ENCODE measurements around the gene CD300LD.

CD300LD gene

DNA sequence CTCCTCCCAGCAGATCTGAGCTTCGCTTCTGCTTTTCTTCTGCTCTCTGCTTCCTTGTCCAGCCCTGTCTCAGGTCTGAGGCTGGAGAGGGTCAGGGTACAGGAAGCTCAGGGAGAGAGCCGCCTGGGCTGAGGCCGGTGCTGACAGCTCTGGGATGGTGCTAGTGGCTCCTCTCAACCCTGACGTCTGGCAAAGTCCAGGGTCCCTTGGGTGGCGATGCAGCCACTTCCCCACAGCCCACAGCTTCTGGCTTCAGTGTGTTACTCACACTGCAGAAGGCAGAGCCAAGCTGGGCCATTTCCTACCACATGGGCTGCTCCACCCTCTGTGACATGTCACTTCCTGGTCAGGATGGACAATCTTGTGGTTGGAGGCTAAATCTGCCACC, 46.2 kb downstream of the CD300LD start, which contains the start of gene CD300C:
TSS of gene CD300C (minus strand) at position 273 of the 388 bp plus-strand sequence. CDS start 333 bp downstream, outside the sequence.
- H3K27ac Mint-ChIP-seq, result no peak within 1 kb of the TSS
- H3K4me1 Mint-ChIP-seq, result no peaks in the 10 kb centered on the region

GRCh38 chr17:74544991-74545842, 46.9 kb downstream of the CD300LD start:
- no peak overlapping the region for H3K4me3 Mint-ChIP-seq
- no peaks in the 10 kb centered on the region for H3K36me3 Mint-ChIP-seq
- H3K4me1 Mint-ChIP-seq, result no peaks in the 10 kb centered on the region
- H3K27ac Mint-ChIP-seq, result no peak overlapping the region
- no peaks in the 10 kb centered on the region for H3K9me3 Mint-ChIP-seq
- H3K27me3 Mint-ChIP-seq, result peaks cover under 1% of the 10 kb centered on the region

More for the DNA sequence above, 46.2 kb downstream of the CD300LD start, which contains the start of gene CD300C:
- no peaks in the 10 kb centered on the region for H3K9me3 Mint-ChIP-seq
- no peak within 1 kb of the TSS for H3K4me3 Mint-ChIP-seq
- H3K27me3 Mint-ChIP-seq, result no peaks in the 10 kb centered on the region
- H3K36me3 Mint-ChIP-seq, result no peaks in the 10 kb centered on the region

GRCh38 chr17:74543891-74544760, 48.0 kb downstream of the CD300LD start:
- no peak overlapping the region for H3K4me3 Mint-ChIP-seq
- no peaks in the 10 kb centered on the region for H3K36me3 Mint-ChIP-seq
- no peaks in the 10 kb centered on the region for H3K9me3 Mint-ChIP-seq
- H3K27me3 Mint-ChIP-seq, result peaks cover 3% of the 10 kb centered on the region
- no peak overlapping the region for H3K27ac Mint-ChIP-seq
- no peaks in the 10 kb centered on the region for H3K4me1 Mint-ChIP-seq

- Mint-ChIP-seq H3K9me3 (no peaks in the 10 kb centered on the region), H3K4me1 (no peaks in the 10 kb centered on the region), H3K36me3 (no peaks in the 10 kb centered on the region), H3K27ac (no peak overlapping the region), H3K4me3 (no peak overlapping the region), H3K27me3 (peaks cover 3% of the 10 kb centered on the region)
Measured at GRCh38 chr17:74543406-74543805, 48.7 kb downstream of the CD300LD start.

- Mint-ChIP-seq H3K4me3 (no peak overlapping the region), H3K27me3 (peaks cover 3% of the 10 kb centered on the region), H3K4me1 (no peaks in the 10 kb centered on the region), H3K27ac (no peak overlapping the region), H3K9me3 (no peaks in the 10 kb centered on the region), H3K36me3 (no peaks in the 10 kb centered on the region)
Measured at GRCh38 chr17:74542727-74543383, 49.2 kb downstream of the CD300LD start.

GRCh38 chr17:74542166-74542565, 49.9 kb downstream of the CD300LD start:
- H3K9me3 Mint-ChIP-seq, result no peaks in the 10 kb centered on the region
- no peaks in the 10 kb centered on the region for H3K4me1 Mint-ChIP-seq
- no peak overlapping the region for H3K4me3 Mint-ChIP-seq
- H3K36me3 Mint-ChIP-seq, result no peaks in the 10 kb centered on the region
- H3K27me3 Mint-ChIP-seq, result peaks cover 3% of the 10 kb centered on the region
- no peak overlapping the region for H3K27ac Mint-ChIP-seq

- H3K36me3 Mint-ChIP-seq, result no peaks in the 10 kb centered on the region
- no peaks in the 10 kb centered on the region for H3K4me1 Mint-ChIP-seq
- H3K9me3 Mint-ChIP-seq, result no peaks in the 10 kb centered on the region
- no peak overlapping the region for H3K4me3 Mint-ChIP-seq
- peaks cover 5% of the 10 kb centered on the region for H3K27me3 Mint-ChIP-seq
- no peak overlapping the region for H3K27ac Mint-ChIP-seq
Measured at GRCh38 chr17:74541176-74542111, 50.6 kb downstream of the CD300LD start.

DNA sequence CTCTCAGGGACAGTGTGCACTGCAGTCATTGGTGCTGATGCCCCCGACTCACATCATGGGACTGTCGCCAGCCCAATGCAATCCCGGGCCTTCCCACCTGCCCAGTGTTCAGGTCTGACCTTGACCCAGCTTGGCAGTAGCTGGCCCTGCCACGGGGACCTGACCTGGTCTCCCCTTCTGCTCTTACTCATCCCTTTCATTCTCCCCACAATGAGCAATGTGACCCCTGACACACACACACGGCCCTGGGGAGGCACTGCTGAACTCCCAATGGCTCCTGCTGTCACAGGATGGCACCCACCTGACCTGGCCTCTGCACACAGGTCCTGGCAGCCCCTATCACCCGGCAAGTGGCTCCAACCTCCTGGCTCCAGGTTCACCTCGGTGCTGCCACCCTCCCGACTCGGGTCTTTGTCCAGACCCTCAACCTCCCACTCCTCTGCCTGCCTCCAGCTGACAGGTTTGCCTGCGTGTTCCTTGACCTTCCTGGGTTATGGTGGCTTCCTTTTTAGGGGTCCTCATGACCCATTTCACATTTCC, 52.7 kb downstream of the CD300LD start:
- H3K27ac Mint-ChIP-seq, result no peak overlapping the region
- H3K27me3 Mint-ChIP-seq, result peaks cover 7% of the 10 kb centered on the region
- H3K9me3 Mint-ChIP-seq, result no peaks in the 10 kb centered on the region
- H3K36me3 Mint-ChIP-seq, result no peaks in the 10 kb centered on the region
- no peaks in the 10 kb centered on the region for H3K4me1 Mint-ChIP-seq
- no peak overlapping the region for H3K4me3 Mint-ChIP-seq

GRCh38 chr17:74536890-74537289, 55.2 kb downstream of the CD300LD start:
- H3K27ac Mint-ChIP-seq, result no peak overlapping the region
- peaks cover 13% of the 10 kb centered on the region for H3K27me3 Mint-ChIP-seq
- H3K4me1 Mint-ChIP-seq, result peaks cover 11% of the 10 kb centered on the region
- no peak overlapping the region for H3K4me3 Mint-ChIP-seq
- no peaks in the 10 kb centered on the region for H3K9me3 Mint-ChIP-seq
- no peaks in the 10 kb centered on the region for H3K36me3 Mint-ChIP-seq

- Mint-ChIP-seq H3K9me3 (no peaks in the 10 kb centered on the region), H3K27ac (no peak overlapping the region), H3K4me1 (peaks cover 11% of the 10 kb centered on the region), H3K27me3 (peaks cover 12% of the 10 kb centered on the region), H3K36me3 (no peaks in the 10 kb centered on the region), H3K4me3 (peak overlapping the region; percentile 33)
Measured at GRCh38 chr17:74532115-74532514, 60.0 kb downstream of the CD300LD start.

DNA sequence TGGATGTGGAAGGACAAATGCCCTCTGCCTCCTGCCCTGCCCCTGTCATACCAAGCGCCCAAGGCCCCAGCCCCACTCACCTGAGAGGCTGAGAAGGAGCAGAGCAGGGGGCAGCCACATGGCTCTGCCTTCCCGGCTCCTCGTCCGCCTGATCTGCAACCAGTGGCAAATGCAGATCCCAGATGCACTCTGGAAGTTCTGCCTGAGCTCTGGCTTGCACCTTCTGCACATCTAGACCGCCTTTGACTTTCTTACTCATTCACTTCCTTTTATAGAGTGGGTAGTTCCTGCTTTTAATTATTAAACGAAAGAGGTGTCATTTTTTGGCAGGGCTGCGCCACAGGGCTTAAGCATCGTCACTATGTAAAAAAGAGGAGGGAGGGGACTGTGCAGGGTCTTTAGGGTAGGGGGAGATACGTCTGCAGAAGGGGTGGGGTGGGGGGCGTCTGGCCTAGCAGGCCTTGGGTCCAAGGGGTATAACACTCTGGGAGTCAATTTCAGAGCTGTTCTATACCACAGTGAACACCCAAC, 60.8 kb downstream of the CD300LD start, which contains the start of gene CD300LB:
TSS of gene CD300LB (minus strand) at position 245 of the 531 bp plus-strand sequence. CDS start at position 120, 125 bp downstream.
- Mint-ChIP-seq H3K9me3 (no peaks in the 10 kb centered on the region), H3K36me3 (no peaks in the 10 kb centered on the region), H3K27me3 (peaks cover 11% of the 10 kb centered on the region), H3K4me1 (peaks cover 11% of the 10 kb centered on the region), H3K27ac (no peak within 1 kb of the TSS), H3K4me3 (peak within 1 kb of the TSS; percentile 33)

GRCh38 chr17:74530831-74531150, 61.3 kb downstream of the CD300LD start:
- H3K9me3 Mint-ChIP-seq, result no peaks in the 10 kb centered on the region
- no peaks in the 10 kb centered on the region for H3K36me3 Mint-ChIP-seq
- peaks cover 11% of the 10 kb centered on the region for H3K4me1 Mint-ChIP-seq
- no peak overlapping the region for H3K4me3 Mint-ChIP-seq
- no peak overlapping the region for H3K27ac Mint-ChIP-seq
- peaks cover 11% of the 10 kb centered on the region for H3K27me3 Mint-ChIP-seq
